ENCODE results near the gene CPZ.

DNA sequence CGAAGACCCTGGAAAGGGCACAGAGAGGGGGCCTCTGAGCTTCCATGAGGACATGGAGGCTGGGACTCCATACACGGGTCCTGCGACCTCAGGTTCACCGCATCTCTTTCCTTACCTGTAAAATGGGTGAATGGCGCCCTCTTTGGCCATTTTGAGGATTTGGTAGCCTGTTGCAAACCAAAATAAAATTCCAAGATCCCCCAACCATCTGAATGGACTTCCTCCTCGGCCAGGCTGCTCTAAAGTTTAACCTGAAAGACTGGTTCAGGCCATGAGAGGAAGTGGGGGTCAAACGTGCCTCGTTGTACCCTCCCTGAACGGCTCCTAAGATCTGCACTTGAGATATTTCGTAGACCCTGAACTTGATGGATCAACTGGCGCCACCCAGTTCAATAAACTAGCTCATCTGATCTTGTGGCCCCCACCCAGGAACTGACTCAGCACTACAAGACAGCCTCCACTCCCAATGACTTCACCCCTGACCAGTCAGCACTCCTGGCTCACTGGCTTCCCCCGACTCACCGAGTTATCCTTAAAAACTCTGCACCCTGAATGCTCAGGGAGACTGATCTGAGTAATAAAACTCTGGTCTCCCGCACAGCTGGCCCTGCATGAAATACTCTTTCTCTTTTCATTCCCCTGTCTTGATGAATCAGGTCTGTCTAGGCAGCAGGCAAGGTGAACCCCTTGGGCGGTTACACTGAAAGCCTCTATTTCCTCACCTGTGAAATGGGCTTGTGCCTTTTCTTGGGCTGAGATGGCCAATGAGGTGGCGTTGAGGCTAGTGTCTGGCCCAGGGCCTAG lies 45.3 kb upstream of the CPZ start:
- TF ChIP-seq CTCF (optimal IDR thresholded peaks at IDR 0.05 in 1 of 3, IDR thresholded peaks at IDR 0.05 in 1 of 3, conservative IDR thresholded peaks at IDR 0.05 in 1 of 3; ENCODE audit: extremely low read depth in 1 of 3, insufficient read depth in 2 of 3, low read length in 3 of 3) (peak in 2 of 3 experiments; percentile 33 to 37), EZH2 (IDR thresholded peaks at IDR 0.05; ENCODE audit: low read length) (no peak)
